Hepatocyte (in vitro differentiated cells): ENCODE results near the gene UGT1A4. TPM values are rescaled to one million over a fixed set of nuclear protein-coding genes. Genes with fewer than 3 reads are reported as not detected.

ENCODE experiments used
- DNase-seq: peaks from one replicate; pipeline ENCODE4 v3.0.0-alpha.2; 2016; ENCODE audit warnings: low spot score
- H2AFZ ChIP-seq: fragments of 200-600 bp; sonication (generic); 2 replicates; pipeline ENCODE4 v1.6.0; 2016; ENCODE audit warnings: antibody characterized with exemption, mild to moderate bottlenecking
- H3K27ac ChIP-seq: fragments of 200-600 bp; sonication (generic); 2 replicates; pipeline ENCODE4 v1.5.1; 2016; ENCODE audit warnings: mild to moderate bottlenecking
- H3K27me3 ChIP-seq: fragments of 200-600 bp; sonication (generic); 2 replicates; pipeline ENCODE4 v1.6.1; 2016
- H3K36me3 ChIP-seq: fragments of 200-600 bp; sonication (generic); replicated peaks from 2 replicates; pipeline ENCODE4 v1.5.1; 2016; ENCODE audit warnings: low read depth; ENCODE audit not compliant: insufficient read depth
- H3K4me1 ChIP-seq: fragments of 200-600 bp; sonication (generic); 2 replicates; pipeline ENCODE4 v1.5.1; 2016; ENCODE audit warnings: mild to moderate bottlenecking, moderate library complexity; ENCODE audit not compliant: insufficient read depth
- H3K4me2 ChIP-seq: fragments of 200-600 bp; sonication (generic); 2 replicates; pipeline ENCODE4 v1.6.0; 2016
- H3K4me3 ChIP-seq: fragments of 200-600 bp; sonication (generic); 2 replicates; pipeline ENCODE4 v1.5.1; 2016; ENCODE audit warnings: mild to moderate bottlenecking
- H3K79me2 ChIP-seq: fragments of 200-600 bp; sonication (generic); 2 replicates; pipeline ENCODE4 v1.6.0; 2017; ENCODE audit warnings: mild to moderate bottlenecking
- H3K9me2 ChIP-seq: fragments of 200-600 bp; sonication (generic); replicated peaks from 2 replicates; pipeline ENCODE4 v1.6.0; 2017; ENCODE audit warnings: mild to moderate bottlenecking; ENCODE audit not compliant: insufficient read depth
- H3K9me3 ChIP-seq: fragments of 200-600 bp; sonication (generic); 2 replicates; pipeline ENCODE4 v1.5.1; 2016; ENCODE audit warnings: low read depth, mild to moderate bottlenecking
- H4K20me1 ChIP-seq: fragments of 200-600 bp; sonication (generic); 2 replicates; pipeline ENCODE4 v1.6.0; 2016; ENCODE audit warnings: mild to moderate bottlenecking; ENCODE audit not compliant: insufficient read depth, poor library complexity, severe bottlenecking
- CTCF ChIP-seq: fragments of 200-600 bp; sonication (generic); IDR thresholded peaks from 2 replicates; pipeline ENCODE4 v1.5.1; 2016; ENCODE audit warnings: antibody characterized with exemption, mild to moderate bottlenecking; ENCODE audit not compliant: poor library complexity
- EZH2 ChIP-seq: fragments of 200-600 bp; sonication (generic); IDR thresholded peaks from 2 replicates; pipeline ENCODE4 v1.6.1; 2016; ENCODE audit warnings: antibody characterized with exemption, mild to moderate bottlenecking, borderline replicate concordance
- EZH2phosphoT487 ChIP-seq: fragments of 200-600 bp; sonication (generic); IDR thresholded peaks from one replicate; pipeline ENCODE4 v1.6.1; 2018; ENCODE audit warnings: antibody characterized with exemption, mild to moderate bottlenecking, low read depth, moderate library complexity; ENCODE audit not compliant: unreplicated experiment, severe bottlenecking
- WGBS: methylation state at CpG from one replicate; pipeline ENCODE4 v1.1.6; 2016; ENCODE audit warnings: low lambda C conversion rate; ENCODE audit errors: missing lambda C conversion rate; 5-methylcytosine and 5-hydroxymethylcytosine counted together
- polyA plus RNA-seq: library from polyadenylated mRNA; unstranded; fragments of >200 nt; fragmentation: Nextera tagmentation; extraction: Ambion mirVana; gene quantifications from 2 replicates; pipeline ENCODE4 v1.2.1, GENCODE V29; 2016
- total RNA-seq: library from RNA; depleted of rRNA; stranded (reverse); fragments of >200 nt; gene quantifications from 2 replicates; pipeline ENCODE4 v1.2.3, GENCODE V29; 2014

Gene UGT1A4
- total and polyA plus RNA-seq, 2 experiments from 2014 or later = not detected

GRCh38 chr2:233692648-233693047 is 25.9 kb upstream of the UGT1A4 start, which contains the start of gene UGT1A6:
Gene UGT1A6 (plus strand): TSS chr2:233692890. CDS start chr2:233693005, 115 bp downstream.
- peaks cover 5% of the 10 kb centered on the region for H3K4me1 ChIP-seq
- no peaks in the 10 kb centered on the region for H3K9me2 ChIP-seq
- no peaks in the 10 kb centered on the region for H3K79me2 ChIP-seq
- H2AFZ ChIP-seq = no peak within 1 kb of the TSS
- no peaks in the 10 kb centered on the region for H3K27me3 ChIP-seq
- no peak within 1 kb of the TSS for H3K27ac ChIP-seq
- H3K36me3 ChIP-seq = no peaks in the 10 kb centered on the region
- H3K4me3 ChIP-seq = no peak within 1 kb of the TSS
- DNase-seq = no peak
- no peaks in the 10 kb centered on the region for H3K9me3 ChIP-seq
- TF ChIP-seq CTCF = no peak
- TF ChIP-seq EZH2 = no peak
- no peak for TF ChIP-seq EZH2phosphoT487
- no peaks in the 10 kb centered on the region for H4K20me1 ChIP-seq
- 84% methylated on average over 4 of the region's 4 CpGs for WGBS
- no peak within 1 kb of the TSS for H3K4me2 ChIP-seq

- H3K4me2 ChIP-seq = no peak overlapping the region
- no peak for DNase-seq
- H3K27ac ChIP-seq = no peak overlapping the region
- peaks cover 5% of the 10 kb centered on the region for H3K4me1 ChIP-seq
- WGBS = 94% methylated on average over 6 of the region's 6 CpGs
- no peaks in the 10 kb centered on the region for H3K36me3 ChIP-seq
- H3K79me2 ChIP-seq = no peaks in the 10 kb centered on the region
- no peaks in the 10 kb centered on the region for H3K9me3 ChIP-seq
- H3K9me2 ChIP-seq = no peaks in the 10 kb centered on the region
- no peak overlapping the region for H2AFZ ChIP-seq
- TF ChIP-seq EZH2phosphoT487 = no peak
- no peak for TF ChIP-seq CTCF
- no peak for TF ChIP-seq EZH2
- no peak overlapping the region for H3K4me3 ChIP-seq
- H3K27me3 ChIP-seq = no peaks in the 10 kb centered on the region
- no peaks in the 10 kb centered on the region for H4K20me1 ChIP-seq
Measured at GRCh38 chr2:233693963-233694362, 24.6 kb upstream of the UGT1A4 start.

- WGBS = 100% methylated on average over 4 of the region's 4 CpGs
- H4K20me1 ChIP-seq = no peaks in the 10 kb centered on the region
- no peaks in the 10 kb centered on the region for H3K9me3 ChIP-seq
- H3K79me2 ChIP-seq = no peaks in the 10 kb centered on the region
- TF ChIP-seq EZH2 = no peak
- TF ChIP-seq CTCF = no peak
- TF ChIP-seq EZH2phosphoT487 = no peak
- DNase-seq = no peak
- H3K36me3 ChIP-seq = no peaks in the 10 kb centered on the region
- no peak overlapping the region for H3K4me2 ChIP-seq
- H3K4me3 ChIP-seq = no peak overlapping the region
- H2AFZ ChIP-seq = no peak overlapping the region
- H3K4me1 ChIP-seq = peaks cover 8% of the 10 kb centered on the region
- no peaks in the 10 kb centered on the region for H3K27me3 ChIP-seq
- H3K9me2 ChIP-seq = no peaks in the 10 kb centered on the region
- no peak overlapping the region for H3K27ac ChIP-seq
Measured at GRCh38 chr2:233698740-233699139, 19.8 kb upstream of the UGT1A4 start.

- Histone ChIP-seq H3K4me1 (peaks cover 6% of the 10 kb centered on the region), H3K79me2 (no peaks in the 10 kb centered on the region), H2AFZ (no peak overlapping the region), H3K9me2 (no peaks in the 10 kb centered on the region), H3K9me3 (no peaks in the 10 kb centered on the region), H3K36me3 (no peaks in the 10 kb centered on the region), H3K4me3 (no peak overlapping the region), H3K4me2 (no peak overlapping the region), H3K27ac (peak overlapping the region; percentile 67), H4K20me1 (no peaks in the 10 kb centered on the region), H3K27me3 (no peaks in the 10 kb centered on the region)
- 83% methylated on average over 8 of the region's 8 CpGs for WGBS
- no peak for TF ChIP-seq EZH2phosphoT487
- TF ChIP-seq CTCF = no peak
- no peak for TF ChIP-seq EZH2
- DNase-seq = no peak
Measured at GRCh38 chr2:233699424-233700027, 19.0 kb upstream of the UGT1A4 start.
